Liver (tissue), 3 donors: Measurements from ENCODE around the gene DDX25.

Experiments
- CTCF ChIP-seq: fragments of 150-350 bp; IDR thresholded peaks from 2 replicates; pipeline ENCODE4 v1.5.1; 2017; ENCODE audit warnings: improper control_type of control experiment, low read depth, low read length; ENCODE audit not compliant: missing input control
- FOXA2 ChIP-seq: IDR thresholded peaks from 2 replicates; pipeline ENCODE4 v1.6.1; 2016; ENCODE audit warnings: antibody characterized with exemption
- GABPA ChIP-seq, 2 donors: IDR thresholded peaks in 1 of 2; conservative IDR thresholded peaks in 1 of 2; 2 replicates each; pipeline ENCODE4 v1.6.1; 2016; ENCODE audit warnings: antibody characterized with exemption in 2 of 2, mild to moderate bottlenecking in 1 of 2, moderate library complexity in 1 of 2
- JUND ChIP-seq, 2 donors: IDR thresholded peaks; 2 replicates each; pipeline ENCODE4 v1.6.1; 2016; ENCODE audit warnings: antibody characterized with exemption in 2 of 2
- NR2F2 ChIP-seq: IDR thresholded peaks from 2 replicates; pipeline ENCODE4 v1.6.1; 2016; ENCODE audit warnings: antibody characterized with exemption
- RAD21 ChIP-seq, 2 donors: IDR thresholded peaks; 2 replicates each; pipeline ENCODE4 v1.6.1; 2016; ENCODE audit warnings: antibody characterized with exemption in 2 of 2, mild to moderate bottlenecking in 2 of 2
- YY1 ChIP-seq: IDR thresholded peaks from 2 replicates; pipeline ENCODE4 v1.6.1; 2016; ENCODE audit warnings: antibody characterized with exemption, mild to moderate bottlenecking
- TF ChIP-seq, protein P1 (sequence below): IDR thresholded peaks from 2 replicates; pipeline ENCODE4 v1.6.1; 2016; ENCODE audit warnings: antibody characterized with exemption, mild to moderate bottlenecking
- donor health status: healthy.
- donor health status: healthy.

DNA sequence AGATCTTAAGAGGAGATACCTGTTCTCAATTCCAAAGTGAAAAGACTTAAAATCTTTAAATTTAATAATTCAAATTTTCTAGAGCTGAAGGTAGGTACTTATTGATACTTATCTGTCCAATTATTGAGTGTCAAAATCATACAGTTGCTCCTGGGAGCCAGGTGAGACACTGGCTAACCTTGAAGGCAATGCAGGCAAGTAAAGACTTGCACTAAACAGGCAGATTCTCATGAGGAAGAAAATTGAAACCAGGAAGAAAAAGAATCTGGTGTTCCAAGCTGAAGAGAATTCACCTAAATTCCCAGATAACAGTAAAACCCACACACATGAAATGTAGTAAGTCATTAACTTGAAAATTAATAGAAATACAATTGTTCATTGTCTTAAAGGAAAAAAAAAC, 71.8 kb downstream of the DDX25 start:
- TF ChIP-seq CTCF (no peak), RAD21 (IDR thresholded peaks at IDR 0.05) (no peak), JUND (IDR thresholded peaks at IDR 0.05) (no peak), NR2F2 (no peak), YY1 (no peak), GABPA (IDR thresholded peaks at IDR 0.05 in 1 of 2, conservative IDR thresholded peaks at IDR 0.05 in 1 of 2) (no peak), FOXA2 (no peak)
- TF ChIP-seq, protein P1, sequence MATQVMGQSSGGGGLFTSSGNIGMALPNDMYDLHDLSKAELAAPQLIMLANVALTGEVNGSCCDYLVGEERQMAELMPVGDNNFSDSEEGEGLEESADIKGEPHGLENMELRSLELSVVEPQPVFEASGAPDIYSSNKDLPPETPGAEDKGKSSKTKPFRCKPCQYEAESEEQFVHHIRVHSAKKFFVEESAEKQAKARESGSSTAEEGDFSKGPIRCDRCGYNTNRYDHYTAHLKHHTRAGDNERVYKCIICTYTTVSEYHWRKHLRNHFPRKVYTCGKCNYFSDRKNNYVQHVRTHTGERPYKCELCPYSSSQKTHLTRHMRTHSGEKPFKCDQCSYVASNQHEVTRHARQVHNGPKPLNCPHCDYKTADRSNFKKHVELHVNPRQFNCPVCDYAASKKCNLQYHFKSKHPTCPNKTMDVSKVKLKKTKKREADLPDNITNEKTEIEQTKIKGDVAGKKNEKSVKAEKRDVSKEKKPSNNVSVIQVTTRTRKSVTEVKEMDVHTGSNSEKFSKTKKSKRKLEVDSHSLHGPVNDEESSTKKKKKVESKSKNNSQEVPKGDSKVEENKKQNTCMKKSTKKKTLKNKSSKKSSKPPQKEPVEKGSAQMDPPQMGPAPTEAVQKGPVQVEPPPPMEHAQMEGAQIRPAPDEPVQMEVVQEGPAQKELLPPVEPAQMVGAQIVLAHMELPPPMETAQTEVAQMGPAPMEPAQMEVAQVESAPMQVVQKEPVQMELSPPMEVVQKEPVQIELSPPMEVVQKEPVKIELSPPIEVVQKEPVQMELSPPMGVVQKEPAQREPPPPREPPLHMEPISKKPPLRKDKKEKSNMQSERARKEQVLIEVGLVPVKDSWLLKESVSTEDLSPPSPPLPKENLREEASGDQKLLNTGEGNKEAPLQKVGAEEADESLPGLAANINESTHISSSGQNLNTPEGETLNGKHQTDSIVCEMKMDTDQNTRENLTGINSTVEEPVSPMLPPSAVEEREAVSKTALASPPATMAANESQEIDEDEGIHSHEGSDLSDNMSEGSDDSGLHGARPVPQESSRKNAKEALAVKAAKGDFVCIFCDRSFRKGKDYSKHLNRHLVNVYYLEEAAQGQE = no peak
